DOHH2 (cell line): ENCODE measurements around the gene OSBPL1A.

Source experiments
- EZH2phosphoT487 ChIP-seq: fragments of 200-600 bp; sonication (generic); IDR thresholded peaks from 2 replicates; pipeline ENCODE4 v1.6.1; 2017; ENCODE audit warnings: borderline replicate concordance, mild to moderate bottlenecking, antibody characterized with exemption, low read length, moderate library complexity, mixed read lengths
- TF ChIP-seq, protein P1 (sequence below): fragments of 200-600 bp; sonication (generic); IDR thresholded peaks from one replicate; pipeline ENCODE4 v1.5.1; 2014; ENCODE audit warnings: antibody characterized with exemption, mild to moderate bottlenecking, low read depth, low read length; ENCODE audit not compliant: poor library complexity, severe bottlenecking

DNA sequence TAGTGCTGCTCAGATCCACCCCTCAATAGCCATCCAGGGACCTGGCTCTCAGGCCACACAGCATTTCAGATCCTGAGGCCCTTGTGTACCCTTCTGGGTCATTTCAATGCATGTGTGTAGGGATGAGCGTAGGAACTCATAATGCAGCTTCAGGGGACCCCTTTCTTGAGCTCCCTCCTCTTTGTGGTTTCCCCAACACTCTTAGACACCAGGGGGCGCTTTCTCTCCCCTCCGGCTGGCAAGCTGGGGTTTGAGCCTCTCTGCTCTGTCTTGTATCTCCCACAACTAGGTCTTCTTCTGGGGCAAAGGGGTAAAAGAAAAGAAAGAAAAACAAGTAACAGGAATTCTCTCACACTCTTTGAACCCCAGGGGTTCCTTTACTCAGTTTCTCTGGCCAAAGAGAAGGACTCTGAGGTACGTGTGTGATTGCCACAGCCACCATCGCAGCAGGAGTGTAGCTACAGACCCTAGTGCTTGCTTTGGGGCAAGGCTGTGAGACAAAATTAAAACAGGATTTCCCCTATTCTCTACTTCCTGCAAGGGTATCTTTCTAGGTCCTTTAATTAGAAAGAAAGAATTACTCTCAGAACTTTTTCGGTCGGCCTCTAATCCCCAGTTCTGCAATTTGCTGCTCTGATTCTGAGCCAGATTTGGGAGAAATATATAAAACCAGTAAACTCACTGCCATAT lies 220.8 kb downstream of the OSBPL1A start:
- TF ChIP-seq, protein P1, sequence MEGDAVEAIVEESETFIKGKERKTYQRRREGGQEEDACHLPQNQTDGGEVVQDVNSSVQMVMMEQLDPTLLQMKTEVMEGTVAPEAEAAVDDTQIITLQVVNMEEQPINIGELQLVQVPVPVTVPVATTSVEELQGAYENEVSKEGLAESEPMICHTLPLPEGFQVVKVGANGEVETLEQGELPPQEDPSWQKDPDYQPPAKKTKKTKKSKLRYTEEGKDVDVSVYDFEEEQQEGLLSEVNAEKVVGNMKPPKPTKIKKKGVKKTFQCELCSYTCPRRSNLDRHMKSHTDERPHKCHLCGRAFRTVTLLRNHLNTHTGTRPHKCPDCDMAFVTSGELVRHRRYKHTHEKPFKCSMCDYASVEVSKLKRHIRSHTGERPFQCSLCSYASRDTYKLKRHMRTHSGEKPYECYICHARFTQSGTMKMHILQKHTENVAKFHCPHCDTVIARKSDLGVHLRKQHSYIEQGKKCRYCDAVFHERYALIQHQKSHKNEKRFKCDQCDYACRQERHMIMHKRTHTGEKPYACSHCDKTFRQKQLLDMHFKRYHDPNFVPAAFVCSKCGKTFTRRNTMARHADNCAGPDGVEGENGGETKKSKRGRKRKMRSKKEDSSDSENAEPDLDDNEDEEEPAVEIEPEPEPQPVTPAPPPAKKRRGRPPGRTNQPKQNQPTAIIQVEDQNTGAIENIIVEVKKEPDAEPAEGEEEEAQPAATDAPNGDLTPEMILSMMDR: peak; percentile 88
- TF ChIP-seq EZH2phosphoT487: no peak
